Measurements from ENCODE around the gene EXOC3L4.
A peak's percentile ranks its signal among the peaks of the same experiment; 100 is the strongest.

EXOC3L4 gene

GRCh38 chr14:103132381-103133209 lies 38.1 kb downstream of the EXOC3L4 start:
- in situ Hi-C loops (cut with HindIII; ENCODE audit: low pct_ligation_motif_present, low sequenced_read_pairs): no loop called here
- peak; percentile 69 for DNase-seq
- H3K27ac ChIP-seq: no peak overlapping the region
- no peaks in the 10 kb centered on the region for H3K36me3 ChIP-seq (replicated peaks)
- H3K27me3 ChIP-seq (replicated peaks): no peaks in the 10 kb centered on the region
- H3K4me3 ChIP-seq (ENCODE audit: low read depth, low read length): no peak overlapping the region
- TF ChIP-seq, protein P1, sequence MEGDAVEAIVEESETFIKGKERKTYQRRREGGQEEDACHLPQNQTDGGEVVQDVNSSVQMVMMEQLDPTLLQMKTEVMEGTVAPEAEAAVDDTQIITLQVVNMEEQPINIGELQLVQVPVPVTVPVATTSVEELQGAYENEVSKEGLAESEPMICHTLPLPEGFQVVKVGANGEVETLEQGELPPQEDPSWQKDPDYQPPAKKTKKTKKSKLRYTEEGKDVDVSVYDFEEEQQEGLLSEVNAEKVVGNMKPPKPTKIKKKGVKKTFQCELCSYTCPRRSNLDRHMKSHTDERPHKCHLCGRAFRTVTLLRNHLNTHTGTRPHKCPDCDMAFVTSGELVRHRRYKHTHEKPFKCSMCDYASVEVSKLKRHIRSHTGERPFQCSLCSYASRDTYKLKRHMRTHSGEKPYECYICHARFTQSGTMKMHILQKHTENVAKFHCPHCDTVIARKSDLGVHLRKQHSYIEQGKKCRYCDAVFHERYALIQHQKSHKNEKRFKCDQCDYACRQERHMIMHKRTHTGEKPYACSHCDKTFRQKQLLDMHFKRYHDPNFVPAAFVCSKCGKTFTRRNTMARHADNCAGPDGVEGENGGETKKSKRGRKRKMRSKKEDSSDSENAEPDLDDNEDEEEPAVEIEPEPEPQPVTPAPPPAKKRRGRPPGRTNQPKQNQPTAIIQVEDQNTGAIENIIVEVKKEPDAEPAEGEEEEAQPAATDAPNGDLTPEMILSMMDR (IDR thresholded peaks at IDR 0.05; ENCODE audit: low read depth, low read length, missing control alignments): no peak

GRCh38 chr14:103133210-103134140 lies 39.0 kb downstream of the EXOC3L4 start:
- in situ Hi-C loops (cut with HindIII; ENCODE audit: low pct_ligation_motif_present, low sequenced_read_pairs): no loop called here

GRCh38 chr14:103134405-103134804 lies 39.9 kb downstream of the EXOC3L4 start:
- DNase-seq: no peak
- Histone ChIP-seq H3K27ac (no peak overlapping the region), H3K27me3 (replicated peaks) (peaks cover 13% of the 10 kb centered on the region), H3K4me3 (ENCODE audit: low read depth, low read length) (no peak overlapping the region), H3K36me3 (replicated peaks) (no peaks in the 10 kb centered on the region)
- in situ Hi-C loops (cut with HindIII; ENCODE audit: low pct_ligation_motif_present, low sequenced_read_pairs): no loop called here
- TF ChIP-seq, protein P1 (IDR thresholded peaks at IDR 0.05; ENCODE audit: low read depth, low read length, missing control alignments): no peak

More at GRCh38 chr14:103133210-103134140, 39.0 kb downstream of the EXOC3L4 start:
- TF ChIP-seq, protein P1 (IDR thresholded peaks at IDR 0.05; ENCODE audit: low read depth, low read length, missing control alignments): no peak
- DNase-seq: no peak
- Histone ChIP-seq H3K27me3 (replicated peaks) (peaks cover 4% of the 10 kb centered on the region), H3K36me3 (replicated peaks) (no peaks in the 10 kb centered on the region), H3K27ac (no peak overlapping the region), H3K4me3 (ENCODE audit: low read depth, low read length) (no peak overlapping the region)

DNA sequence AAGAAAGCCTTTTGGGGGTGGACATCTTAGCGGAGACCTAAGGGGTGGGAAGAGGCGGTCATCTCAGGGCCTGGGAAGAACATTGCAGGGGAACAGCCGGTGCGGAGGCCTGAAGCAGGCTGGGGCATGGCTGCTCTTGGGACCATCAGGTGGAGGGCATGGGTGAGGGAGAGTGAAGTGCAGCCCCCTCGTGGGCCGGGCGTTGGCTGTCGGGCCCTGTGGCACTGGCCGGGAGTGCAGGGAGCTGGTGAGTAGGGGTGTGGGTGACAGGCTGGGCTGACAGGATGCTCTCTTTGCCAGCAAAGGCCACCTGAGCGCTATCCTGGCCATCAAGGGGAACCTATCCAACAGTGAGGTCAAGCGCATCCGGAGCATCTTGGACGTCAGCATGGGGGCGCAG lies 40.4 kb downstream of the EXOC3L4 start:
- H3K27ac ChIP-seq: no peak overlapping the region
- in situ Hi-C loops (cut with HindIII; ENCODE audit: low pct_ligation_motif_present, low sequenced_read_pairs): no loop called here
- TF ChIP-seq, protein P1 (IDR thresholded peaks at IDR 0.05; ENCODE audit: low read depth, low read length, missing control alignments): no peak
- H3K36me3 ChIP-seq (replicated peaks): no peaks in the 10 kb centered on the region
- H3K27me3 ChIP-seq (replicated peaks): peaks cover 13% of the 10 kb centered on the region
- no peak overlapping the region for H3K4me3 ChIP-seq (ENCODE audit: low read depth, low read length)
- no peak for DNase-seq

GRCh38 chr14:103135333-103136260 lies 41.1 kb downstream of the EXOC3L4 start:
- Histone ChIP-seq H3K27ac (no peak overlapping the region), H3K36me3 (replicated peaks) (no peaks in the 10 kb centered on the region), H3K27me3 (replicated peaks) (peaks cover 13% of the 10 kb centered on the region), H3K4me3 (ENCODE audit: low read depth, low read length) (no peak overlapping the region)
- DNase-seq: no peak
- in situ Hi-C loops (cut with HindIII; ENCODE audit: low pct_ligation_motif_present, low sequenced_read_pairs): no loop called here
- TF ChIP-seq, protein P1 (IDR thresholded peaks at IDR 0.05; ENCODE audit: low read depth, low read length, missing control alignments): no peak

Measured in brain microvascular endothelial cell (primary cell).